Medulla oblongata (tissue), 1 donor: ENCODE data around the gene ABI2.
A peak's percentile ranks its signal among the peaks of the same experiment; 100 is the strongest.

Experiments
- DNase-seq: peaks from one replicate; pipeline ENCODE4 v3.0.0-alpha.2; 2015; ENCODE audit errors: extremely low spot score

The ABI2 gene

GRCh38 chr2:203480623-203481022 is 152.4 kb downstream of the ABI2 start:
- no peak for DNase-seq

- DNase-seq: peak; percentile 71
These were observed 156.3 kb downstream of the ABI2 start for GRCh38 chr2:203484266-203485112.

- DNase-seq: no peak
These were observed 161.3 kb downstream of the ABI2 start for GRCh38 chr2:203489531-203489930.

- DNase-seq: no peak
These were observed 162.2 kb downstream of the ABI2 start for GRCh38 chr2:203490391-203490790.

- DNase-seq: no peak
These were observed 164.8 kb downstream of the ABI2 start for GRCh38 chr2:203492965-203493364.
